GM21619 (cell line): Measurements from ENCODE around the gene ESRRG.
A peak's percentile ranks its signal among the peaks of the same experiment; 100 is the strongest.

Experiments
- ATAC-seq: cut with Tn5 transposase; IDR thresholded peaks from one replicate; pipeline ENCODE4 v1.9.1; 2021; ENCODE audit not compliant: unreplicated experiment

ESRRG gene

DNA sequence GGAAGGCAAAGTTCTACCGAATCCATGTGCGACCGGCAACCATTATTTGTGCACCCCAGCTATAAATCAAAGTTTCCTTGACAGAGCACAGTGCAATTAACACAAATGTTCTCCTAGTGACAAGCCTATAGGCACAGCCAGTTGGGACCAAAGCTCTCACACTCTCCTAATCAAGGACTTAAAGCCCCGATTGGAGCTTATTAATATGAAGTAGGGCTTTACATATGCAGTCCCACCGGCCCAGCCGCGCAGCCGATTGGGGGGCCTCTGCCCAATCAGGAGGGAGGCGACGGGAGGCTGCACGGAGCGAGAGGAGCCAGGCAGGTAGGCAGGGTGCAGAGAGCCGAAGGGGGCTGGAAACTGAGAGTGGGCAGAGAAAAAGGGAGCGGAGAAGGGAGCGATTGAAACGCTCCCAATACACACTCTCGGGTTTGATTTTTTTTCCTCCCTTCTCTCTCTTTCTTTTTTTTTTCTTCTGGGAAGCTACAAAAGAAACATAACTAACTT is at the start of gene ESRRG:
Gene ESRRG (minus strand): TSS at position 156 of the 507 bp plus-strand sequence. CDS start 130 bp downstream, at position 26.
- ATAC-seq, result no peak

DNA sequence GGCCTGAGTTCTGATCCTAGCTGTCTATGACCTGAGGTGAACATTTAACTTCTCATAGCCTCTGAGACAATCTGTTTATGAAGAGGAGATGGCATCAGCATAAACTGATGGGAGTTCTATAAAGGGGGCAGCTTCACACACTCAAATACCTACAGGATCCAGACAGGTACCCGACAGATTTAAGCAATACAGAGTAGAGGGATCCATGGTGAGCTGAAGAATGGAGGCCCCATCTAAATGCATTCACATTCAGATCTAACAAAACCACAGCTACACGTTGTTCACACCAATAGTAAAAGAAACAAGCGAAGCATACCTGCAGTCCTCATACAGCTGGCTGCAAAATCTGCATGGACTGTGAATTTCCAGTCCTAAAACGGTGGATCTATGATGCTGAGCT is 48.7 kb upstream of the ESRRG start:
- ATAC-seq, result no peak

DNA sequence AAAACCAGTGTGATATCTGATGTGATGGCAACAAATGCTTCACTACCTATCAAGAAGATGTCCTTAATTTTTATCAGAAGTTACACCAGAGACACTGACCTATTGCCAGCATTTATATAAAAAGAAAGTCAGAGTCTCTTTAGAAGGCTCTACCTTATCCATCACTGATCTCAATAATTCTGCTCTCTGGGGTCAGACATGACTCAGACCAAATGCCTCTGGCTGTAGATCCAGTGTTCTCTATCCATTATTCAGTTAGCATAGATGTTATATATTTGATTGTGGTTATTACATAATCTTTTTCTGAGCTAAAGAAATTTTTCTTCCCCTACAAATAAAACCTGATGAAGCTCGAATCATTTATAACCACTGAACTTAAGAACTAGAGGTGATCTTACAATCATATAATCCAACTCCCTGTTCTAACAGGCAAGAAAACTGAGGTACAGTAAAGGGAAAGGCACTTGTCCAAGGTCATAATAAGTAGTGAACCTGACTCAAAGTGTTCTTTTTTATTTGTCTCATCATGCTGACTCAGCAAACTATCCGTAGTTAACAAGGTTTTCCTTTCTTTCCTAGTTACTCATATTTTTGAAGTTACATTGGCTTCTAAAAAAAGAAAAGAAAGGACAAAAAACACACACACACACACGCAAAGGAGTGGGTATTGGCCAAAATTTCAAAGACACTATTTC is 43.6 kb upstream of the ESRRG start:
- ATAC-seq, result no peak

DNA sequence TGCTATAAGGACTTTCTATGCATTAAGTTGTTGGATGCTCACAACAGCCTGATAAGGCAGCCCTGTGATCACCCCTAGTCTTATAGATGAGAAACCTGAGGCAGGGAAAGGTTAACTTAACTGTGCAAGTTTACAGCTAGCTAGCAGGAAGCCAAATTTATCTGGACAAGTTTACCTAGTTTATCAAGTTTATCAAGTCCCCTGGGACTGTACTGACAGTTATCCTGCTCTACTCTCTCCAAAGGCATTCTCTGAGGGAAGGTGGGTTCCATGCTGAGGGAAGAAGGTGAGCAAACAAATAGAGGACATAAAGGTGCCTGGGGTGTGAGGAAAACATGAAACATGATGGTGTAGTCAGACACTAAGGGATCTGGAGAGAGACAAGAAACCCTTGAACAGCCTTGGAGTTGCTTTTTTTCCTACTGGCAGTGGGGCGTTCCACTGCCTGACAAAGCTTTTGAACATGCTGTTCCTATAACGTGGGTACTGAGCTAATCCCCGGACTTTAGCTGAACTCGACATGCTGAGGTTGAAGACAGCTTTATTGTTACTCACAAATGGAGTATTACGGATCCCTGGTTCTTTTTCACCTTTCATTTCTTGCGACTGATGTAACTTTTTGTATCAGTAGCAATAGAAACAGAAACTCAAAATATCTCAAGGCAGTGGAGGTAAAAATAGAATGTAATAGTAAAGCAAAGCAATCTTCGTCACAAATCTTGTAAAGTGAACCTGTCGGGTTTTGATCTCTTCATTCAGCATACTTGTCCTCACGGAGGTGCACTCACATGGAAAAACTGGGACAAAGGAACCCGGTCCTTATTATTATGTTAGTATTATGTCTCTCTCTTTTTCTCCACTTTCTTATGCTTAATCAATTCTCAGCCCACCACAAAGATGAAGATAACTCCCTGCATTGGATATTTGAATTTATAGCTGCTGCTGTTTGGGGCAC is 42.4 kb upstream of the ESRRG start:
- no peak for ATAC-seq

DNA sequence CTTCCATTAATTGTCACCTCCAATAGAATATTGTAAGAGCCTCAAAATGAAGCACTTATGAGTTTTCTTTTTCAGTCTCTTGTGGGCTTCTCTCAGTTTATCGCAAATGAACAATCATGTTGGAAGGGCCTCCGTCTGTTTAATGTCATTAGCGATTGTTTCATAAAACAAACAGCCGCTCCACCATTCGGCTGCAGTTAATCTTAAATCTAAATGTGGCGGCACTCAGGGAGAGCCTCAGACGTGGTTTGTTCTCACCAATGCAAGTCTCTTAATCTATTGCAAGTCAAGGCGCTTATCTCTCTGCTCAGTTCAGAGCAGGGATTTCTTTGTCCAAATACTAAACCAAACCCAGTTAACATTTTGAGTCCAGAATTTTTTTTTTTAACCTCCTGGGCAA is 34.9 kb upstream of the ESRRG start:
- ATAC-seq, result no peak

DNA sequence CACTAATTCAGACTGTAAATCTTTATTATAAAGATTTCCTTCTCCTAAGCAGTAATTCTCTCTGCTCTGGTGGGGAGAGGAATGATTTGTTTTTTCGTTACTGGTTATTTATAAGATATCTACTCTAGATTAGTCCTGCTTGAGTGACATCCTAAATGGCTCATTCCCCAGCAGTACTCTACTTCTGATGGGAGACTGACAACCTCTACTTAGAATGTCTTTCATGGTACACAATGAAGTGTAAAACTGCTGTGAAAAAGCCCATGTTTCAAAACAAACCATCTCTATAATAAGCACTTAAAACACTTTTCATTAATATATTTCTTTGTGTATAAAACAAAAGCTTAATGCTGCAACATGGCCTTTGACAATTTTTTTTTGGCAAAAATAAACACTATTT is 33.9 kb upstream of the ESRRG start:
- ATAC-seq, result no peak

DNA sequence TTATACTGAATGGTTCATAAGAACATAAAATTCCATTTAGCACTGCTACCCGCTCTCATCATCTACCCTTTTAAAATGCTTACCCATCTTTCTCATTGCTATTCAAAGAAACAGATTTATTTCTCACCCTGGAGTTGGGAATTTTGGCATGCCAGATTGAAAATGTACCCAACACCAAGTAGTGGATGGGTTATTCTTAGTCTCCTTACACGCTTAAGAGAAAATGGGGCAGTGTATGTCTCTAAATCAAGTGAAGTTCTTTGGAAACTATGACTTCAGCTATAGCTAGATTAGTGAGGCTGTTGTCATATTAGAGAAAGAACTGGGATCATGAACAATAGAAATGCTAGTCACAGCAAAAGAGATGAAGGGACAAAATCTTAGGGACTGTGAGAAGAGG is 27.7 kb upstream of the ESRRG start:
- ATAC-seq, result no peak

DNA sequence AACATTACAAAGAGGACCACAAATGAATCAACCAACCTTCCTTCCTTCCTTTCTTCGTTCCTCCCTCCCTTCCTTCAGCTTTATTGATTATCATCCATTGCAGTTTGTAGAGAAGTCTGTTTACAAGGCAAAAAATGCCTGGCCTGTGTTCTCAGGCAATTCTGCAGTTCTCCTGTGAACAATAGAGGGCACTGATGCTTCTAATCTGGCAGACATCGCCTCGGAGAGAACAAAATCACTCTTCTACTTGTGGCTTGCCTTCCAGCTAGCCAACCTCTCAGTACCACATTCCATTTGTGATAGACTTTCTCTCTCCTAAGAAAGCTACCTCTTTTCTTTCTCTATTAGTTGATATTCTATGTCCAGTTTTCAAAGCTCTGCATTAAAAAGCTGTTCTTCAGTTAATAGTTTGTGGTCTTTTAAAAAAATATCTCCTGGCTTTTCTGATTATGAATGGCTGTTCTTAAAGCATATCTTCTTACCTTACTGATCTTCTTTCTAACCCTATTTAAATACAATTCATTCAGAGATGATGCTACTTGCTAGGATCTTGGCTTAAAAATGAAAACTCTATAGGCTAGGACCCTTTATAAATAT is 26.9 kb upstream of the ESRRG start:
- ATAC-seq, result peak; percentile 71

DNA sequence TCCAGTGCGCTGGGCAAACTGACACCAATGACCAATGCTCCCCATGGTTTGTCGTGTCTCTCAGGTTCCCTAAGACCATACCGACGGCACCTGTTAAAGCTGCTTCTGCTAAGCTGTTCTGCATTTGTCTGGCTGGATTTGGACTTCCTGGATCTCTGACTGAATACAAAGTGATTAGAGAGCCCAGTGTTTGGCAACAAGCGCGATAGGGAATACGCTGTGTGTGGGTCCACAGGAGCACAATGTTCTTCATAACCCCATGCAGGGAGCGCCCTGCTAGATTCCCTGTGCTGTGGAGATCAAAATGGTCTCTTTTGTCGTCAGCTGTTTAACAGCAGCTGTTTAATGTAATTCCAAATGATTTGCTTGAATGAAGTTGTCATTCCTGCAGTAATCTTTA is 26.0 kb upstream of the ESRRG start:
- no peak for ATAC-seq

DNA sequence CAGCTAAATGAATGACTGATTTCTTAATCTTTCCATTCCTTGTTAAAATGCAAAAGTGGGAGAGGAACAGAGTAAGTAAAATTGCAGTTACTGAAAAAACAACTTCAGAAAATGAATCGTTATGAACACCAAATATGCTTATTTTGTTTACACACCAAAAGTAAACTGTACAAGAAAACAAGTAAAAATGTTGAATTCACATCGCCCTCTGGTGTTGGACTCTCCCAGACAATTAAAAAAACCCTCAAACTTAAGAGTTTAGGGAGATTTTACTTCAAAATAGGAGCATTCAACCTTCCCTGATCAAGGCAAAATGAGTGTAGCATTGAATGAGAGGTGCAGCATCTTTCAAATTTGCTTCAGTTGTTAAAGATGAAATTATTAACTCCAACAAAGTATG is 19.4 kb upstream of the ESRRG start:
- no peak for ATAC-seq

DNA sequence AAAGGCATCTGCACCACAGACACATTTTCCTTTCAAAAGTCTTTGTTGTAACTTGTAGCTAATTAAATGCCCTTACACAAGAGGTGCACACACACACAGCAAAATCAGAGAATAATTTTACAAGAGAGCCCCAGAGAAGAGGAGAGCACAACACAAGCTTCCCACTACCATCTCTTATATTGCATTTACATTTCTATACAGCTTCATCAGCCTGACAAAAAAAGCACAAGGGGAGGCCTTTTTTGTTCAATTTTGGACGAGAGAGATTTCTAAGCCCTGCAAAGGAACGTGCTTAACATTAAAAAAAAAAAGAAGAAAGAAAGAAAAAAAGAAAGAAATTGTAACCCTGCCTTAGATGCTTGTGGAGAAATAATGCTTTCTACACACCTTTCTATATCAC is 17.1 kb upstream of the ESRRG start:
- ATAC-seq, result no peak

DNA sequence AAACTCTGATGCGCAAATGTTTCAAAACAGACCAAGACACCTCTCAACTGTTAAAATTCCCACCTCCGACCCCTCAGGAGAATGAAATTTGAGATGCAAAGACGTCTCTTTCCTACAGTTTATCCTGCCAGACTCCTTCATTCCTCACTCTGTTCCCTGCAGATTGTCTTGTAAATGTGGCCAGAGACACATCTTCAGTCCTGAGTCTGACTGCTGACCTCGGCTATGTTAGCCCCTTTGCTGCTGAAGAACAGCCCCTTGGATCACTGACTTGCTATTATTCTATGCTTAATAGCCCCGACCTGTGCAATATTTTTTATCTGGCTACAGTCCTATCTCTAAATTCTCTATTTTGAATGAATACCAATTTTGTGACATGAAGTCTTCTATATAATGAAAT is 16.6 kb upstream of the ESRRG start:
- ATAC-seq, result no peak

DNA sequence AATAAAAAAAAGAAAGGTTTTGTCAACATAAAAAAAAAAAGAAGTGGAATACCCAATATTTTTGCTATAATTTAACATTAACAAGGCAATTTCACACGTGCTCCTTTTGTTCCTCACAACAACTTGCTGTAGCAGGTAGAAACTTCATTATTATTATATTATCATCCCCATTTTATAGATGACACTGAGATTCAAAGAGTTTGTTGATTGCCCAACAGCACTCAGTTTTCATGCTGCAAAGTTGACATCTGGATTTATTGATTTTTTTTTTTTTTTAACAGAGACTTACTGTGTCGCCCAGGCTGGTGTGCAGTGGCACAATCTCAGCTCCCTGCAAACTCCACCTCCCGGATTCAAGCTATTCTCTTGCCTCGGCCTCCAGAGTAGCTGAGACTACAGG is 8.9 kb upstream of the ESRRG start:
- ATAC-seq, result no peak

DNA sequence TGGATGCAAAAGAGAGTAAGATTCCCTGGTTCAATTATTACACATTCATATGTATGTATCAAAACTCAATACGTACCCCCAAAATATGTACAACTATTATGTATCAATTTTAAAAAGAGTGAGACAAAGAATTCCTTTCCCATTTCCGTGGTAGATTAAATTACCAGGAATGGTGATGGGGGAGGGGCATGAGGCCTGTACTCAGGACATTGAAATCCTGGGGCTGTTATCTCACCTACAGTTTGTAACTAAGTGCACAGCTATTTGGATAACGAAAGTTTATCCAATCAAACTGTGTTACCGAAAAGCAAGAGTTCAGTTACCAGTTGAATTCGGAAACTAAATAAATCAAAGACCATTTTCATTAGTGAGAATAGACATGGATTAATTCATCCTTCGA is 8.3 kb upstream of the ESRRG start:
- ATAC-seq, result no peak

DNA sequence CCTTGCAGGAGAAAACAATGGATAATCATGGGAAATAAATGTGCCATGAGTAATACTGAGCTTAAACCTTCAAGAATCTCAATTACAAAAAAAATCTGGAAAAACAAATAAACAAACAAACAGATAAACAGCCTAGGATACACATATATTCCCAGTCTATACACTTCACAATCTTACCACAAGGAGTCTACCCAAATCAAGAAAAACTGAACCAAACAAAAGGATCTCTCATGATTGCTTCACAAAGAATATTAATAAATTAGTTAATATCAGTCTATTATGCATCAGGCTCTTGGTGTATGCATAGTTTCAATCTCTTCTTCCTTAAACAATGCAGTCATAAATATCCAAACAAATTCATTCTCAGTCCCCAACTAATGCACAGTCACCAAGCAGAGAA is 3.2 kb upstream of the ESRRG start:
- no peak for ATAC-seq

DNA sequence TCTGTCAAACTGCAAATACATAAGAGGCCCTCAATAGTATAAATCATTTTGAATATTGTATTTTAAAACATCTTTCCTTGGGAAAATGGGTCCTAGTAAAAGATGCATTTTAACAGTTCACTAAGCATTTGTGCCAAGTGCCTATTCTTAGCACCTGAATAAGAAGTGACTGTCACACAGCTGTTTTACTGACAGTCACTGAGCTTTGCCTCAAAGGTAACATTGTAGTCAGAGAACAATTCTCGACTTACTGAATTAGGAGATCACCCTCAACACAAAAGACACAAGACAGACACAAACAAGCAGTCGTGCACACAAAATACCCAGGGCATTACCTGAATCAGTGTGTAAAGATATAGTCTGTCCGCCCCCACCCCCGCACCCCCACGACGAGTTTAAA is 408 bp downstream of the ESRRG start:
- ATAC-seq, result no peak

DNA sequence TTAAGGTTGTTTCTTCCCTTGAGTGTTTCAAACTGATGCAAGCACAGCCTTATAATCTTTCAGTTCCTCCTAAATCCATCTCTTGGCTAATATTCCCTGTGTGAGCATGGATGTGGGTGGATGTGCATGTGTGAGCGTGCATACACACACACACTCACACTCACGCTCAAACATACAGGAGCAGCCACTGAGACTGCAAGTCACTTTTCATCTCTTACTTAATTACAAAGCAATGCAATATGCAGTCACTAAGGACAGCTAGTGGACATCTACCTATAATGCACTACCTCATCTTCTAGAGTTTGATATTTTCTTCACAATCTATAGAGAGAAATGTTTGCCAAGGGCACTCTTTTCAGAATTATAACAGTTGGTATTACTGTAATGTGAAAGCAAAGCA is 1.4 kb downstream of the ESRRG start:
- no peak for ATAC-seq

DNA sequence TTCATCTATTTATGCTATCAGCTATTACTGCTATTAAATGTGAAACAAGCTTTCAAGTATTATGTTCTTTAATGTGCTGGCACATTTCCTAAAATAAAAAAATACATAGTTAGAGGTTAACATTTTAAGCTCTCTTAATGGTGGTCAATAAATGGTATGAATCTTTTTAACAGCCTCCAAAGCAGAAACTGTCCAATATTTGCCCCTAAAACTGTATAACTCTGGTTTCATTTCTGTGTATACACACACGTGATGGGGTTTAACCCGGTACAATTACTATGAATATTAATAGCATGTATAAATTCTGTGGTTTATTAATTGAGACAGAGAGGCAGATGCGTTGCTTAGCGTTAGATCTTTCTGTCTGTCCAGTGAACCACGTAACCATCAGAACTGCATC is 2.2 kb downstream of the ESRRG start:
- no peak for ATAC-seq

DNA sequence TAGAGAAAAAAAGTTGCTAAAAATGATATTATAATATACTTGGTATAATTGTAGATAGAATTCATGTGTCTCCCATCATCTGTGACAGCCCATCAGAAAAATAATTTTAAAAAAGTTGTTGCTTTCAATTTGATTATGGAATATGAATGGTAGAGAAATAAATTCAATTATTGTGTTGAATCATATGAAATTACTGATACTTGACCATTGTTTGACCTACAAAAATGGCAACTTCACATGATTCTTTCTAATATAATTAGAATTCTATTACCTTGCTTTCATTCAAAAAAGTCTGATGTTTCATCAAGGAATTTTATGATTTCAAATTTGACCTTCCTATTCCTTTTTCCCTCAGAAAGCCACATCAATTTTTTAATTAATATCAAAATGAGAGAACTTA is 11.5 kb downstream of the ESRRG start:
- ATAC-seq, result no peak

DNA sequence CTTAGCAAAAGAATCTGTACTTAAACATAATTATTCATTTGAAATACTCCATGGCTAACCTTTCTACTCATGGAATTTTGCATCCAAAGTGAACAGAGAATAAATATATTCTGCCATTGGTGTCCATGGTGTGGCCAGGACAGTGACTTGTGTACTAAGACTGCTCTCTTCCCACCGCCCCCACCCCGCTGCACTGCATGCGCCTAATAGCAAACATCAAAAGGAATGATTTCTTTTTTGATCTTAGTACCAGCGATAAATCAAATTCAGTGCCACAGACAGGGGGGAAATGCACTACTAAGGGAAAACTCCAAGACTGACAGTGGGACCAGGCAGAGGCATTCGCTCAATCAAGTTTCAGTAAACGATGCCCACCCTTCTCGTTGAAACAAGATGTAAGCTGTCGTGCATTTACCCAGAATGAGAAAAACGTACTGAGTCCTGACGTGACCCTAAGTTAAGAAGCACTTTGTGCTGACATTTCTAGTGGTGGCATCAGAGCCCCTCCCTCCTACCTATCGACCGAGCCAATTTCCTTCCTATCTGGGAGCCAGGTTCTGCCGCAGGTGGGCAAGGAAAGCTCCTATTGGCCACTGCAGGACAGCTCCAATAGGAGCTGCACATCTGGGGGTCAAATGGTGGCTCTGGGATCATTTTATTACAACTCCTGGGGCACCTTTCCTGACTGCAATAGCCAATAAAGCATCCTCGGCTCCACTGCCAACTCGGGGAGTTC is 12.5 kb downstream of the ESRRG start:
- no peak for ATAC-seq

DNA sequence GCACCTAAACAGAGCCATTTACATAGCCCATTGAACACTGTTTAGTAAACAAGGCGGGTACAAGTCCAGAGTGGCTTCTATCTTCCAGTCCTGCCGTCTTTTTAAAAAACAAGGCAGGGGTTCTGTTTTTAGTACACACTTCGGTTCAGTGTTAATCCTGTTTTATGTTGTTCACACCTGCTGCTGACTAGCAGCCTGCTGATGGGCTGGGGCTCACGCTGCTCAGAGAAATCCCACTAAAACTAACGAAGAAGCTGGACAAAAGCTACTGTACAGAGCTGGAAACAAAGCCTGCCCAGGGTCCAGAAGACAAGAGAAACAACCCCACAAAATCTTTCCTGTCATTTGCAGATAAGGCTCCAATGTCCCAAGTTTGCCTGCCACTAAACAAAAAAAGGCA is 13.2 kb downstream of the ESRRG start:
- ATAC-seq, result no peak
